Erythroblast (primary cell): Measurements from ENCODE around the gene DZIP1L.
"Not testable (repeated sequence)": the region's sequence is repeated elsewhere in the genome, so short reads cannot be mapped to it uniquely, and the experiment has no call there.

Experiments used
- GATA1 ChIP-seq: IDR thresholded peaks from 2 replicates; pipeline ENCODE4 v1.6.1; 2011; ENCODE audit warnings: low read depth, mild to moderate bottlenecking, control low read depth, low read length, moderate library complexity
- POLR2A ChIP-seq: IDR thresholded peaks from 2 replicates; pipeline ENCODE4 v1.6.1; 2011; ENCODE audit warnings: mild to moderate bottlenecking, low read length

DNA sequence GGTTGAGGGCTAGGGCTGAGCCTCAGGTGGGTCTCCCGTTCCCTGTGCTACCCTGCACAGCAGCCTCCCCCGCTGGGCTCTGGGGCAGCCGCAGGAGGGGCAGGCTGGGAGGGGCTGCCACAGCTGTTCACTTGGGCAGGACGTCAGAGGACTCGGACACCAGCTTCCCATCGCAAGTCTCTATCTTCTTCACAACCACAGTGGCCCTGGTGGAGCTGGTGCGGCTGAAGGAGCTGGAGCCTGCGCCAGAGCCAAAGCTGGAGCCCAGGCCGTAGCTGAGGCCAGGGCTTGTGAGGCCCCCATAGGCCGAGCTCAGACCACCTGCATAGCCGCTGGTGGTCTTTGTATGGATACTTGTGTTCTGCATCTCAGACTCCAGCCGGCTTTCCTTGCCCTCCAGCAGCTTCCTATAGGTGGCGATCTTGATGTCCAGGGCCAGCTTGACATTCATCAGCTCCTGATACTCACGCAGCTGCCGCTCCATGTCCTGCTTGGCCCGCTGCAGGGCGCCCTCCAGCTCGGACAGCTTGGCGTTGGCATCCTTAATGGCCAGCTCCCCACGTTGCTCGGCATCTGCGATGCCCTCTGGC is 14.0 kb downstream of the DZIP1L start:
- TF ChIP-seq POLR2A, GATA1: not testable (repeated sequence)
